AG09319 (cell line): ENCODE measurements around the gene SMCR8.
"Not testable (repeated sequence)": the region's sequence is repeated elsewhere in the genome, so short reads cannot be mapped to it uniquely, and the experiment has no call there.

ENCODE experiments used
- DNase-seq: peaks from one replicate; pipeline ENCODE4 v3.0.0-alpha.2; 2010; ENCODE audit warnings: low read depth; ENCODE audit errors: extremely low read depth
- TF ChIP-seq, protein P1 (sequence below): IDR thresholded peaks from 2 replicates; pipeline ENCODE4 v1.5.1; 2011; ENCODE audit warnings: low read depth, mild to moderate bottlenecking, inconsistent platforms, low read length, moderate library complexity

The SMCR8 gene

GRCh38 chr17:18280249-18280648 is 34.8 kb upstream of the SMCR8 start:
- no peak for DNase-seq
- TF ChIP-seq, protein P1, sequence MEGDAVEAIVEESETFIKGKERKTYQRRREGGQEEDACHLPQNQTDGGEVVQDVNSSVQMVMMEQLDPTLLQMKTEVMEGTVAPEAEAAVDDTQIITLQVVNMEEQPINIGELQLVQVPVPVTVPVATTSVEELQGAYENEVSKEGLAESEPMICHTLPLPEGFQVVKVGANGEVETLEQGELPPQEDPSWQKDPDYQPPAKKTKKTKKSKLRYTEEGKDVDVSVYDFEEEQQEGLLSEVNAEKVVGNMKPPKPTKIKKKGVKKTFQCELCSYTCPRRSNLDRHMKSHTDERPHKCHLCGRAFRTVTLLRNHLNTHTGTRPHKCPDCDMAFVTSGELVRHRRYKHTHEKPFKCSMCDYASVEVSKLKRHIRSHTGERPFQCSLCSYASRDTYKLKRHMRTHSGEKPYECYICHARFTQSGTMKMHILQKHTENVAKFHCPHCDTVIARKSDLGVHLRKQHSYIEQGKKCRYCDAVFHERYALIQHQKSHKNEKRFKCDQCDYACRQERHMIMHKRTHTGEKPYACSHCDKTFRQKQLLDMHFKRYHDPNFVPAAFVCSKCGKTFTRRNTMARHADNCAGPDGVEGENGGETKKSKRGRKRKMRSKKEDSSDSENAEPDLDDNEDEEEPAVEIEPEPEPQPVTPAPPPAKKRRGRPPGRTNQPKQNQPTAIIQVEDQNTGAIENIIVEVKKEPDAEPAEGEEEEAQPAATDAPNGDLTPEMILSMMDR = no peak

DNA sequence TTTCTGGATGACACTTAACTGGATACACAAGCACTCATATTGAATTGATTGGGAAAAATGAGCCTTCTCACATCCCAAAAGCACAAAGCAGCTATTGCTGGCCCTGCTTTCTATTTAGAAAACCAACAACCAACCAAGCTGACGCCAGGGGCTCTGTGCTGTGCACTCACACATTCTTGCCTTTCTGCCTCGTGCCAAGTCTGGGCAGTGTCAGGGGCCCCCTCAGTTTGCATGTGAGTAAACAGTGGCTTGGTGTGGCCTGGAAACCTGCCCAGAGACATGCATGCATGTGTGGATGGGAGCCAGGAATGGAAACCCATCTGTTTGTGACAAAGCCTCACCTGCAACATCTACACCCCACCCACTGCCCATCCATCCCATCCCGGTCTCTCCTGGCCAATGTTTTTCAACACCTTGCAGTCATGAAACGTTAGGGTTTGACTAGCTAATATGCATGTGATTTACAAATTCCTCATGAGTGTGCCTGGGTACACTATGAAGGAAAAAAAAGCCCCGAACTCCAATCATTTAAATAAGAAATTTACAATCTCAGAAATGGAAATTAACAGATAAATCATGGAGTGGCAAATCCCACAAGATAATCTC is 34.2 kb upstream of the SMCR8 start:
- DNase-seq = no peak
- TF ChIP-seq, protein P1 = no peak

GRCh38 chr17:18281788-18282187 is 33.3 kb upstream of the SMCR8 start:
- TF ChIP-seq, protein P1 = no peak
- no peak for DNase-seq

- TF ChIP-seq, protein P1 = no peak
- no peak for DNase-seq
These were observed 29.8 kb upstream of the SMCR8 start for GRCh38 chr17:18285296-18285695.

DNA sequence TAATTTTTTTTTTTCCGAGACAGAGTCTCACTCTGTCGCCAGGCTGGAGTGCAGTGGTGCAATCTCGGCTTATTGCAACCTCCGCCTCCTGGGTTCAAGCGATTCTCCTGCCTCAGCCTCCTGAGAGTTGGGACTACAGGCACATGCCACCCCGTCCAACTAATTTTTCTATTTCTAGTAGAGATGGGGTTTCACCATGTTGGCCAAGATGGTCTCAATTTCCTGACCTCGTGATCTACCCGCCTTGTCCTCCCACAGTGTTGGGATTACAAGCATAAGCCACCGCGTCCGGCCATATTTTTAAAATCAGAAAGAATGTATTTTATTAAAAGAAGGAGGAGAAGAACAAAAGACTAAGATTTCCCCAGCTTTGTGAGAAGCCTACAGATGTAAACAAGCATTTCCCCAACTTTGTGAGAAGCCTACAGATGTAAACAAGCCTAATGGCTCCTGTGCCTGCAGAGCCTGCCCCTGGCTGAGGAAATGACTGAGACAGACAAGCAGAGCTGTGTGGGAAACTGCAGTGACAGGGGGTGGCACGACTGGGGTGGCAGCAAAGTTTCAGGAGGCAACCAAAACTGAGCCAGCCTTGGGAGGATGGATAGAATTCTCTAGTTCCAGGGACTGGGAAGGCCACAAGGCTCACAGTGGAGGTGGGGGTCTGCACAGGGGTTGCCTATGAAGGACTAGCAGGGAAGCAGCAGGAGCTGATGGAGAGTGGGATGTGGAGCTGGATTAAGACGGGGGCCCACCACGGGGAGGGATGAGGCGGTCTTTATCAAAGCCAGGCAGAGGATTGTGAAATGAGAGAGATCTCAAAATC is 23.2 kb upstream of the SMCR8 start:
- TF ChIP-seq, protein P1 = no peak
- DNase-seq = no peak

DNA sequence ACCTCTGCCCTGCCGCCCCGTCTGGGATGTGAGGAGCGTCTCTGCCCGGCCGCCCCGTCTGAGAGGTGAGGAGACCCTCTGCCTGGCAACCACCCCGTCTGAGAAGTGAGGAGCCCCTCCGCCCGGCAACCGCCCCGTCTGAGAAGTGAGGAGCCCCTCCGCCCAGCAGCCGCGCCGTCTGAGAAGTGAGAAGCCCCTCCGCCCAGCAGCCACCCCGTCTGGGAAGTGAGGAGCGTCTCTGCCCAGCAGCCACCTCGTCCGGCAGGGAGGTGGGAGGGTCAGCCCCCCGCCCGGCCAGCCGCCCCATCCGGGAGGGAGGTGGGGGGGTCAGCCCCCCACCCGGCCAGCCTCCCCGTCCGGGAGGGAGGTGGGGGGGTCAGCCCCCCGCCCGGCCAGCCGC is 17.0 kb upstream of the SMCR8 start:
- not testable (repeated sequence) for DNase-seq

GRCh38 chr17:18300725-18301480 is 14.2 kb upstream of the SMCR8 start:
- TF ChIP-seq, protein P1 = no peak
- DNase-seq = no peak

GRCh38 chr17:18303206-18303605 is 11.9 kb upstream of the SMCR8 start:
- not testable (repeated sequence) for DNase-seq
